GM18907 (cell line): ENCODE measurements around the gene SLC9A7.

Experiments
- ATAC-seq: cut with Tn5 transposase; IDR thresholded peaks from one replicate; pipeline ENCODE4 v1.9.1; 2021; ENCODE audit warnings: mild to moderate bottlenecking, moderate library complexity; ENCODE audit not compliant: unreplicated experiment

Gene SLC9A7

DNA sequence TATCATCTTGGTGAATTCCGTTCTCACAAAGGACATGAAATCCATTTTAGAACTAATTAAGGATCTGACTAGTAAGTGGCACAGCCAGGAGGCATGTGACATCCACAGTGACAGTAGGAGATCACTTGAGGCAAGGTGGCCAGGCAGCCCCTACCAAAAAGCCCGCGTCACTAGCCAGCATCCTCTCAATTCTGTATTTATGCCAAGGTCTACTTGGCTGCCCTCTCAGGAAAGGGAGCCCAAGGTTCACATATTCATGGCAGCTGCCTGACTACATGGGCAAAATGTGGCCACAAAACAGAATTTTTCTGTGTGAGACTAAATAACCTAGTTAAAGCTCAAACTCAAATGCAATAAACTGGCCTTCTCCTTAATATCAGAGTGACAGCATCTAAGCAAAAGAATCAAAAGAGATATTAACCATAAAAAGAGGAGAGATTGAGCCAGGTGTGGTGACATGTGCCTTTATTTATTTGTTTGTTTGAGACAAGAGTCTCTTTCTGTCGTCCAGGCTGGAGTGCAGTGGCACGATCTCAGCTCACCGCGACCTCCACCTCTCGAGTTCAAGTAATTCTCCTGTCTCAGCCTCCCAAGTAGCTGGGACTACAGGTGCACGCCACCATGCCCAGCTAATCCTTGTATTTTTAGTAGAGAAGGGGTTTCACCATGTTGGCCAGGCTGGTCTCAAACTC lies 51.5 kb downstream of the SLC9A7 start:
- no peak for ATAC-seq

DNA sequence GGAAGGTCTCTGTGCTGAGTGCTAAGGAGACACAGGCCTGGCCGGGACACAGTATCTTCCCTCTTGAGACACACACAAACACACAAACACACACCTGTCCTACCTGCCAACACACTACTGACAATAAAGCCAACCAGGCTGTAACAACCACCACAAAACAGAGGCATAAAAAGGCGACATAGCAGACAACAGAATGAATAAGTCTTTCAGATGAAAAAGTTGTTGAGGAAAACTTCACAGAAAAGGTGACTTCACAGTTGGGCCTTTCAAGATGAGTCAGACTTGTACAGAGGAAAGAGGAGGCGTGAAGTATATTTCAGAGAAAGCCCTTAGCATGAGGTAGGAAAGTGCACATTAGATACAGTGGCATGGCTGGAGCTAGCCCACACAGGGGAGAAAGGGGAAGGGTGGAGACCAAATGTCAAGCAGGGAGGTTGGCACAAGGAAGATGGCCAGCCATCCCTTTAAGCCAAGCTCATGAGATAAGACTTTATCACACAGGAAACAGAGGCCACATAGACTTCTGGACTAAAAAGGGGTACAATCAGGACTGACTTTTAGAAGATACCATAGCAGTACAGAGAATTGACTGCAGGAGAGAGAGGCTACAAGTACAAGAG lies 54.0 kb downstream of the SLC9A7 start:
- peak; percentile 96 for ATAC-seq

DNA sequence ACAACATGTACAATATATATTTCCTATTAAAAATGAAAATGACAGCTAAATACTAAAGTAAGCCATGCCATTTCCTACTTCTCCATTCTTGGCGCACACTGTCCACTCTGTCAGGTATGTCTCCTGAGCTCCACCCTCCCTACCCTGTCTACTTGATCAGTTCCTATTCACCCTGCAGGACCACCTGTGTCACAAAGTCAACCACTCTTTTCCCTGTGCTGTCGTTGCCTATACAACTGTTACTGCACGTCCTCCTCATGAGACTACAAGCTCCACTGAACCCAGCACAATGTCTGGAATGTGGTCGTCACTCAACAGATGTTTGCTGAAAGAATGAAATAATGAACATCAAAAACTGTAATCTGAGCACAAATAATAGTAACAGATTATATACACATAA lies 54.9 kb downstream of the SLC9A7 start:
- ATAC-seq = no peak

DNA sequence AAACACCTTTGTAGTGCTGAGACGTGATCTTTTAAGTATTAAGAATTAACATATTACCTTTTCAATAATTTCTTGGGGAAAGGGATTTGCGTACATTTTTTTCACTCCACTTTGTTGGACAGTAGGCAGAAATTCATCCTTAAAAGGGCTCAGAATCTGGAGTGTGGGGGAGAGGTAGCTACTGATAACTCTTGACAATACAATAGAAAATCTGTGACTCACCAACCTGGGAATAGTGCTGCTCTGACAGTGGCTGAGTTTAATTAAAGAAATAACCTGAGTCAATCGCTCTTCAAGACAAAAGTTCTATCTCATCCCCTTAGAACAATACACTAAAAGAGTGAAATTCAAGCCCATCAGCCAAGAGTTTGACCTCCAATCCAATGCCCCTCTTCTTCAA lies 60.2 kb downstream of the SLC9A7 start:
- no peak for ATAC-seq

DNA sequence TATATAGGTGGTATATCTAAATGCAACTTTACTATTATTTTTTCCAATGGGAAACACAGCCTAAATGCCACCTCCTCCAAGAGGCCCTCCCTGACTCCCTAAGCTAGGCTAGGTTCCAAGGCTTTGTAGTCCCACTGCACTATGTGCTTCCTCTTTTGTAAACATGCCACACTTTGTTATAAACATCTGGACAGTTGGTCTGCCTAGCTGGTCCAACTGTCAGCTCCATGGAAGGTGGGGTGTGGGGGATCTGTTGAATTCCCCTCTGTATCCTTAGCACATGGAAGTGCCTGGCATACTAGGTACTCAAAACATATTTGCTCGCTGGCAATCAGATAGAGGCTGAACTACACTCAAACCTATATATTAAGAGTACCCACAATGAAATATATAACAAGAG lies 63.4 kb downstream of the SLC9A7 start:
- ATAC-seq = no peak

DNA sequence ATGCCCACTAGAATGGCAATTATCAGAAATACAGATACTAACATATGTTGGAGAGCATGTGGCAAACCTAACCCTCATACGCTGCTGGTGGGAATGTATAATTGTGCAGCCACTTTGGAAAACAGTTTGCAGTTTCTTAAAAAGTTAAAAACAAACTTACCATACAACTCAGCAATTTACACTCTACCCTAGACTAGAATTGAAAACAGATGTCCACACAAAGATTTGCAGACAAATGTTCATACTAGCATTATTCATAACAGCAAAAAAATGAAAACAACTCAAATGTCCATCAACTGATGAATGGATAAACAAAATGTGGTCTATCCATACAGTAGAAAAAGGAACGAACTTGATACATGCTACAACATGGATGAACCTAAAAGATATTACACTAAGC lies 64.4 kb downstream of the SLC9A7 start:
- no peak for ATAC-seq

DNA sequence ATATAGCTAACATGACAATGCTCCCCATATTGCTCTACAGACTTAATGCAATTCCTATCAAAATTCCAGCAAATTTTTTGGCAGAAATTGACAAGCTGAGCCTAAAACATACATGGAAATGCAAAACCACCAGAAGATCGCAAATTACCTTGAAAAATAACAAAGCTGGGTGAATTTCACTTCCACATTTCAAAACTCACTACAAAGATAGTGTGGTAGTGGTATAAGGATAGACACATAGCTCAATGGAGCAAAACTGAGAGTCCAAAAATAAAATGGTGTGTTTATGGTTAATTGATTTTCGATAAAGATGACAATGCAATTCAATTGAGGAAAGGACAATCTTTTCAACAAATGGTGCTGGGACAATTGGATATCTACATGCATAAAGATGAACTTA lies 65.8 kb downstream of the SLC9A7 start:
- peak; percentile 51 for ATAC-seq

DNA sequence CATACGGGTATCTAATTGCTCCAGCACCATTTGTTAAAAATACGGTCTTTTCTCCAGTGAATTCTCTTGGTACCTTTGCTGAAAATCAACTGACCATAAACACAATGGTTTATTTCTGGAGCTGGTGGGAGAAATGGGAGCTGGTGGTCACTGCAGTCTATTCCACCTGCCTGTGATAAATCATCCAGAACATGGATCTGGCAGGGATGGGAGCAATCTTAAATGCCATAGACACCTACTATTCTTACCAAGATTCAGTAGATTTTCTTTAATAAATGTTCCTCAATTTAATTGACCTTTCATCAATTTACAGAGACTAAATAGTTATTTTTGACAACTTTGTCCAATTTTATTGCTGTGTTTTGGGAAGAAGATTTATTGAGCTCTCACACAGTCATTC lies 68.1 kb downstream of the SLC9A7 start:
- ATAC-seq = no peak

DNA sequence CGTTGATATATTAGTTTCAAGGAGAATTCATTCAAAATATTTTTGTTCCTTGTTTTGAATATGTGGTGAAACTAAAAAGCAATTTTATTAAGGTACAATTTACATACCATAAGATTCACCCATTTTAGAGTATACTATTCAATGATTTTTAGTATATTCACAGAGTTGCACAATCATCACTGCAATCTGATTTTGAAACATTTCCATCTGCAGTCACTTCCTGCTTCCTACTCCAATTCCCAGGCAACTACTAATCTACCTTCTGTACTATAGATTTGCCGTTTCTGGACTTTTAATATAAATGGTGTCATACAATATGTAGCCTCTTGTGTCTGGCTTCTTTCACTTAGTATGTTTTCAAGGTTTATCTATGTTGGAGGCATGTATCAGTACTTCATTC lies 71.3 kb downstream of the SLC9A7 start:
- no peak for ATAC-seq

DNA sequence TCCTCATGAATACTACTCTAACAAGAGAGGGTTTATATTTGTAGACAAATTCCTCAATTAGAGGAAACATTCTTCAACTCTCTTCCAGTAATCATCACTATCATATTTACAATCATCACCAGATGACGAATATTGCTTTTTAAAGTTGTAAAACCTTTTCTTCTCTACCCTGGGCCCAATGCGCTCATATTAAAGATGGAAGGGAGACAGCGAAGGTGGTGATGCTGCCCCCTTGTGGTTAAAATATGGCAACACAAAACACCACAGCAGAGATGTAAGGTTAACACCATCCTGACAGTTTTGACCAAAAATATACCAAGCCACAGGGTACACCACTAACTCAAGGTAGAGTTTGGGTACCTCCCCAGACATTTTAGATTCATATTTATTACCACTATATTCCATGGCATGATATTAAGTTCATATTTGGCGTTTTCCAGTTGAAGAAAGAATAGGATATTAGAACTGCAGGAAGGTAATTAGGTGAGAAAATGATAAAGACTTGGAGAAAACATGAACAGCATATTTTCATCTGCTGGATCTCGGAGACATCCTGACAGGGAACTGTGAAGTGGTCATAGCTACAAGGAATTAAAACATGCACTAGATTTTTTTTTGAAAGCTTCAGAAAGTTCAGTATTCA lies 72.8 kb downstream of the SLC9A7 start:
- peak; percentile 67 for ATAC-seq

DNA sequence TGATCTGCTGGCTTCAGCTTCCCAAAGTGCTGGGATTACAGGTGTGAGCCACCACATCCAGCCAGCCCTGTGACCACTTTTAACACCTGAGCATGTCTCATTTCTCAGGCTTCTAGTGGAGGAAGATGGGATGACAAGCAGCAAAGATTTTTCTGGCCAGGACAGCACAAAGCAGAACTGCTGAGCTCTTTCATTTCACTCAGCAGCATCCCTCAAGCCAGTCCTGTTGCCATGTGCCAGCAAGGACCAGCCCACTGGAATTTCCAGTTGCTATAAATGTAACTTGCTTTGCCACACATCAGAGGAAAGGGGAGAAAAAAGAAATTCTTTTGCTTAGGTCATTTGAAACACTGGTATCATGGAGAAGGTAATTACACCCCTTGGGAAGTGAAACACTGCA lies 75.9 kb downstream of the SLC9A7 start:
- ATAC-seq = peak; percentile 46

DNA sequence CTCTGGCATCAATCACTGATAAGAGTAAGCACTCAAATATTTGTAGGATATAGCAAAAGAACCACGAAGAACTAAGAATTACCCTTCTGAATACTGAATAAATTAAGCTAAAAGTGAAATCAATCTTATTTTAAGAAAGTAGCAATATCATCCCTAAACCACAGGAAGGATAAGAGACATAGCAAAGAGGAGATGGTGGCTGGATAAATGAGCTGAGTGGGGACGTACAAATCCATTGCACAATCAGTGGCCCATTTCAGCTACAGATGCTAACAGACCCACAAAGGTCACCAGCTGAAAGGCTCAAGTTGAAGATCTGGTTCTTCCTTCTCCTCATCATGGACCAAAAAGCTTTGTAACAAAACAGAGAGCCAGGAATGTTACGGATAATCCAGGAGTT lies 77.1 kb downstream of the SLC9A7 start:
- ATAC-seq = no peak

DNA sequence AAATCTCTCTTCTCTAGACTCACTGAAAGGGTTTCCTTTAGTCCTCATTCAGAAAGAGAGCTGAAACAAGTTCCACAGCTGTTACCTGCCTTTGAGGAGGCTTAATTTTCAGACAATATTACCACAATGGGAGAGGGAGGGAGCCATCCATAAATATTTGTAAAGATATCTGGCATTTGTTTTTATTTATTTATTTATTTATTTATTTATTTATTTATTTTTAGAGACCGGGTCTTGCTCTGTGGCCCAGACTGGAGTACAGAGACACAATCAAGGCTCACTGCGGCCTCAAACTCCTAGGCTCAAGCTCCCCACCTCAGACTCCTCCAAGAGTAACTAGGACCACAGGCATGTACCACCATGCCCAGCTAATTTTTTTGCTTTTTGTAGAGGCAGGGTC lies 80.7 kb downstream of the SLC9A7 start:
- no peak for ATAC-seq

DNA sequence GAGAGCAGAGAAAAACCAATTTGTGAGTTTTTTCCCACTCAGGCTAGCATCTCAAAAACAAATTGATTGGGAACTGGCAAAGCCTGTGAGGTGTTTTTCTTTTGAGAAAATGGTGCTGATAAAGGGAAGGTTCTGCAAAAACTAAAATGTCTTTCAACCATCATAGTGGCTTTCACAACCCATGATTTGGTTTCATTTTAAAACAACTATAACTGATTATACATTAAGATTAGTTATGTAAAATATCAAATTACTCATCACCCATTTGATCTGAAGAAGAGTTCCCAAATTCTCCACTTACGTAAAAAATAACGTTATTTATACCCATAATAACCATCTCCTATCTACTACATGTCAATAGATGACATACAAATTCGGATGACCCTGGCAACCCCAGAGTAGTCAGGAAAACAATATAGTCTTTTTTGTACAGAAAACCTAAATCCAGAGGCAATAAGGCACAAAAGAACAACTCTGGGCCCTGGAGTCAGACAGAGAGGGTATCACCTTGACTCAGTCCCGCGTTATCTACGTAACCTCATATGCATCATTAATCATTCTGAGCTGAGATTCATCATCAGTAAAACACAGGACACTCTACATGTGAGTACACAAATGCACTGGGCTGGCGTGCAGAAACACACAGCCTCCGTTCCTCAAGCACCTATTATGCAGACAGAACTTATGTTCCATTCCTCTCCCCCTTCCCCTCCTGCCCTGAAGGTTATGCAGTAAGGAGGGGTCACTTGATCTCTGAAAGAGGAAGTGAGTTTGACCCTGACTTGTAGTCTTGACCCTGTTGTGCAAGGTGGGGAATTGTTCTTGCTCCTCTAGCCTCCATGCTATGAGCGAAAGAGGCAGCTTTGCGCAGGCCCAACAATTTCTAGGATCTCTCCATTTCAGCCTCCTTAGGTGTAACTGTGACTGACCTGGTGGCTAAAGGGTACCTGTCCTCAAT lies 82.2 kb downstream of the SLC9A7 start:
- no peak for ATAC-seq

DNA sequence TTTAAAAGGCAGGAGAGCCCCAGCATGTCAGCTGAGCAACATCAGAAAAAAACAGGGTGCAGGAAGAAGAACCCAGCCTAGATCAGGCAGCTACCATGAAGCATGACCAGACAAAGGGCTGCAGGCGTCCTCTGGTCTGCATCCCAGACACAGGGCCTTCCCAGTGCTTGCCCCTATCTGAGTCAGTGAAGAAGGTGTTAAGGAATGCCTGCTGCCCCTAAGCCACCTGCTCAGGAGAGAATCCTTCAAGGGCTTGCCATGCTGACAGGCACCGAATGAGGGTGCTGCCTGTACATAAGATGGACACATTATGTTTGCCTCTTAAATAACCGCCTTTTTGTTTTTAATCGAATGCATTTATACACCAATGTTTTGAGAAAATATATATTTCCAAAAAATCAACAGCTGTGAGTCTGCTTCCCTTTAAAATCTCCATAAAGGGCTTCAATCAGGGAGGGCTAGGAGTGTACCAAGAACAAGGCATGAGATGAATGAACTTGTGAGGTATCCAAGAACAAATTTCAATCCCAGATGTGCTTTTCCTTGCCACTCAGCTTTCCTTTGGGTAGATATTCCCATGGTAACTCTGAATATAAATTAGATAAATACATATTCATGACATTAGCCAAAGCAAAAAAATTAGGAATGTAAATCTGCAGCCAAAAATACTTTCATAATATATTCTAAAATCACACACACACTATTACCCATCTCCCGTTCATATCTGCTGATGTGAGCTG lies 85.1 kb downstream of the SLC9A7 start:
- ATAC-seq = no peak

DNA sequence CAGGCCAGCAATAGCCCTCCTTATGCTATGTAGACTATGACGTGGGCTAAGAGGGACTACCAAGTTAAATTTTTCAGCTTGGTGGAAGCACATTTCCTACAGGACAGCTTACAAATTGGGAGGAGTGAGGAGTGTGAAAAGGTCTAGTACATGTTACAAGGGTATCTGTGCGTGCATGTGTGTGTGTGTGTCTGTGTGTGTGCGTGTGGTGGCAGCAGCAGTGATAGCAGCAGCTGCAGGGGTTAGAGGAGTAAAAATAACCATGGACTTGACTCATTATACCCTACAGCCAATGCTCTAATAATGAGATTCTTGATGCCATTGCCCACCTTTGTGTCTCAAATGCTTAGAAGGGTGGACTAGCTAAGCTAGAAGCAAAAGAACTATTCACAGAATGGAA lies 88.6 kb downstream of the SLC9A7 start:
- ATAC-seq = no peak

DNA sequence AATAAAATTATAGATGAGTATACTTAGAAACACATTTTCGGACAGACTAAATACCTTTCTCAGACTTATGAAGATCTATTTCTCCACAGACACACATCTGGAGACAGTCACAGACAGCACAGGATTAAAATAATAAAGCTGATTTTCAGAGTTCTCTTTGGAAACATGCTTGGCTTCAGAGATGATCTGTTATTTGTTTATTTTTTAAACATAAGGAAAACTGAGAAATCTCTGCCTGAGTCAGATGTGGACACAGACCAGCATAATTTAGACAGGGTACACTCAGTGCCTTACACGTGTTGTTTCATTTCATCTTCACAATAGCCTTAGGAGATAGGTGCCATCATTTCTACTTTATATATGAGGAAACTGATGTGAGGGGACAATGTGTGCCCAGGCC lies 92.1 kb downstream of the SLC9A7 start:
- ATAC-seq = no peak

DNA sequence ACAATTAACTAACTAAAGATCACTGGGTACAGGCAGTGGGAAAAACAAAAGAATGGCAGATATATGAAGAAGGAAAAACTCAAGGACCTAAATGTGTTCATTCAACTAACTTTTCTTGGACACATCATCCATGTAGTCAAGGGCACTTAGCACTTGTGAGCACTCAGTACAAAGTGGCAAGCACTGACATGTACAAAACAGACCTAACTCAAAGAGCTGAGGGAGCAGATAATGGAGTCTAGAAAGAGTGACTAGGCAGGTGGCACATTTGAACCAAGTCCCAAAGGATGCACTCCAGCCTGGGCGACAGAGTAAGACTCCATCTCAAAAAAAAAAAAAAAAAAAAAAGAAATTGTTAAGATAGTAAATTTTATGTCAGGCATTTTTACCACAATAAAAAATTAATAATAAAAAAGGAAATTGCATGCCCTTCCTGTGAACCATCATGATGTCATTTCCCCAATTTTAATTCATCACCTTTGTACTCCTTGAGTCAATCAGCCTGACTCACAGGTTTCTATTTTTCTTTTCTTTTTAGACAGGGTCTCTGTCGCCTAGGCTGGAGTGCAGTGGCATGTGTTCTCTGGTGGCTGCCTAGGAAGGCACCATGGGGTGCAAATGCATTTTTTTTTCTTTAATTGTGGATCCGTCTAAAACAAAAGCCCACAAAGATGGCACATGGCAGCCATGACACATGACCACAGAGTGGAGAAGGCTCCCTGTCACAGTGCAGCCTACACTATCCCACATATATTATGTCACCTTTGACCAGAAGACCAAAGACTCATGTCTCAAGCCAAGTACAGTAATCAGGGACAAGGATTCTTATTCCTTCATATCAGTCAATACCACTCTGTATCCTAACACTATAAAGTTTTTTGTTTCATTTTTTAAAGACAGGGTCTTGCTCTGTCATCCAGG lies 93.4 kb downstream of the SLC9A7 start:
- no peak for ATAC-seq

DNA sequence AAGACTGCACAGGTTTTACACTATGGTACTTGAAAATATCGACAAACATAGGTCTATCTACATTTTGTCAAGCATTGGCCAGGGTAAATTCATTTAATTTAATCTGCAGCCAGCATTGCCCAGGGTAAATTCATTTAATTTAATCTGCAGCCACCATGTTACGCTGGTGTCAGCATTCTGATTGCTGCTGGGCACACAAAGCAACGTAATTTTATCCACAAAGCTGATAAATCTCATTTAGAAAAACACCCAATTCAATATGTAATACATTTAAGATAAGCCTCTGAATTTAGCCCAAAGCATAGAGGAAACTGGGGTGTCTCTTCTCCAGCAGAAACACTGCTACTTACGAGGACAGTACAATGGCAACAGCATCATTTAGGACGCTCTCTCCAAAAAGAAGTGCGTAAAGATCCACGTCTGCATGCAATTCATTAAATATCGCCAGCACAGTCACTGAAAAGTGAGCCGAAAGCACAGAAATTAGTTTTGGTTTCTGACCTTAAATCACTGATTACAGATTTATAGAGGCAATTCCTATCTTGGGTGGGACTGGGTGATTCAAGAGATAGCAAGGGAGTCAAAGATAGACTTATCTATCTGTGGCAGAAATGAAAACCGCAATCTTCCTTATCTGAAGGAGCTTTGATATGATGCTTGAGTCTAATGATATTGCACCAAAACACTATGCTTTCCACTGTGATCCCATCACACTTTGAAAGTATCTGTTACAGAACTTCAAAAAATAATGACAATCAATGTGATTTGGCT lies 96.5 kb downstream of the SLC9A7 start:
- no peak for ATAC-seq
